ENCODE data around the gene EN2. TPM values are rescaled to one million over a fixed set of nuclear protein-coding genes. Genes with fewer than 3 reads are reported as not detected.

The EN2 gene
- total RNA-seq, 1 experiment from 2014 or later, result not detected

DNA sequence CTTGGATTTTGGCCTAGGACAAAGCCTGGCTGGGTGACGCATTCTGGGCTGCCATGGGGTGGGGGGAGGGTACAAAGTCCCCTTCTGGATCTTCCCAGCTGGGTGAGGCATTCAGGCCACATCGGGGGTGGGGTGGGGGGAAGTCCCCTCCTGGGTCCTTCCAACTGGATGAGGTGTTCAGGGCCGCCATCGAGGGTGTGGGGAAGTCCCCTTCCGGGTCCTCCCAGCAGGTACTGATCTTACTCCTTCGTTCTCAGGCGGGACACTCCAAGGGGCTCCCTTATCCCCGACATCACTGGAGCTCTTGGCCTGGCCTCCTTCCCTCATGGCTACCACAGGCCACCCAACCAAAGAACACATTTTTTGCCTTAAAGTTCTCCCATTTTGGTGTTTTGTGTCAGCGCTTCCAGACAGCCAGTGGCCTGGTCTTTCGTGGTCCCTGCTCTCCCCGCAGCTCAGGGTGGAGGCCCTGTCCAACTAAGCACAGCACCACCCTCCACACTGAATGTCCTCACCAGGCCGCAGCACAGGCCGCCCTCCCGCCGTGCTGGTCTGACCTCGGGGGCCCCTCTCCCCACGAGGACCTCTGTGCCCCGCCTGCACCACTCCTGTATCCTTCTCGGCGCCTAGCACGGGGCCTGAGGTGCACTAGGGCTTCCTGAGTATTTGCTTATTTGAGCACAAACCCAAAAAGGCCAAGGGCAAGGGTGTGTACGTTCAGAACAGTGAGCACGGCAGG lies 38.5 kb downstream of the EN2 start:
- H3K4me2 ChIP-seq, result no peak overlapping the region
- no peaks in the 10 kb centered on the region for H3K79me2 ChIP-seq (ENCODE audit: low read depth)
- no peaks in the 10 kb centered on the region for H3K9me2 ChIP-seq (ENCODE audit: insufficient read depth)
- no peak for DNase-seq
- H3K9me3 ChIP-seq (ENCODE audit: insufficient read depth, low read depth), result no peaks in the 10 kb centered on the region
- CTCF ChIA-PET, result no interaction called here
- no peaks in the 10 kb centered on the region for H3F3A ChIP-seq (ENCODE audit: insufficient read depth, low read depth)
- H3K4me3 ChIP-seq, result no peak overlapping the region
- intact Hi-C loops (cut with micrococcal nuclease; ENCODE audit: unreplicated experiment), result no loop called here
- TF ChIP-seq CTCF (conservative IDR thresholded peaks at IDR 0.05), result no peak
- no peak for TF ChIP-seq EZH2 (IDR thresholded peaks at IDR 0.05; ENCODE audit: low read depth)
- BruUV-seq (replicated peaks), result no TSS peak
- H4K20me1 ChIP-seq (ENCODE audit: insufficient read depth), result no peaks in the 10 kb centered on the region
- H3K27me3 ChIP-seq (ENCODE audit: insufficient read depth, low read depth), result peaks cover 99% of the 10 kb centered on the region
- H3K27ac ChIP-seq, result no peak overlapping the region
- POLR2A ChIA-PET (ENCODE audit: unreplicated experiment), result no interaction called here
- no peaks in the 10 kb centered on the region for H3K4me1 ChIP-seq (replicated peaks; ENCODE audit: insufficient read depth)
- no peaks in the 10 kb centered on the region for H3K36me3 ChIP-seq (ENCODE audit: low read depth)
- no peak overlapping the region for H2AFZ ChIP-seq

DNA sequence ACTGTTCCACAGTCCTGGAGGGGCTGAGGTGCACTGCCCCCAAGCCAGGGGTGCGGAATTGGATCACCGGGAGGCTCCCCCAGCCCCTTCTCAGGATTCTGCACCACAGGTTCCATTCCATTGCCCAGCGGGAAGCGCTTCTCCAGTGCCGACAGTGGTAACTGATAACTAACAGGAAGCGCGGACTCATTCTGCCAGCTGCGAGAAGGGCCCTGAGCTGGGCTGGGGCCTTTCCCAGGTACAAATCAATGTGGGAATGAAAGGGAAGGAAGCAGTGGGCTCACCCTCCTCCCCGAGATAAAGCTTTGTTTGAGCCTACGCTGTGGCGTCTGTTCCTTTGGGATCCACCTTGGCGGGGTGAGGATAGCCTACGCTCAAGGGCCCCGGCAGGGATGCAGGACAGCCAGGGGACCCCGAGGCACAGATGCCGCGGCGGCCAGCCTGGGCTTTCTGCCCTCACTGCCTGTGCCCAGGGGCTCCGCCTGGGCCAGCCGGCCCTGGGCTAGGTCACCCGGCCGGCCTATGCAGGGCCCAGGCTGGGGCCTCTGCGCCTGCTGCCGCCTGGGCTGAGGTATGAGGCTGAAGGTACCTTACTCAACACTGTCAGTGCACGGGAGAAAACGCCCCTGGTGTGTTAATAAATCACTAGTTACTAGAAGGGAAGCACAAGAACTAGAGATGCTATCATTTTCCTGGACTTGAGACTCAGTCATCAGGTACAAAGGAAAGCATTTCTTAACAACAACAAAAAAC lies 39.4 kb downstream of the EN2 start:
- no TSS peak for BruUV-seq (replicated peaks)
- Histone ChIP-seq H3K27ac (no peak overlapping the region), H3K4me3 (no peak overlapping the region), H3K4me2 (no peak overlapping the region), H3K79me2 (ENCODE audit: low read depth) (no peaks in the 10 kb centered on the region), H3K27me3 (ENCODE audit: insufficient read depth, low read depth) (peaks cover 99% of the 10 kb centered on the region), H4K20me1 (ENCODE audit: insufficient read depth) (no peaks in the 10 kb centered on the region), H3K36me3 (ENCODE audit: low read depth) (no peaks in the 10 kb centered on the region), H3F3A (ENCODE audit: insufficient read depth, low read depth) (no peaks in the 10 kb centered on the region), H3K4me1 (replicated peaks; ENCODE audit: insufficient read depth) (no peaks in the 10 kb centered on the region), H3K9me2 (ENCODE audit: insufficient read depth) (no peaks in the 10 kb centered on the region; the same call in 1 of the 2 replicates), H2AFZ (no peak overlapping the region), H3K9me3 (ENCODE audit: insufficient read depth, low read depth) (no peaks in the 10 kb centered on the region)
- no peak for DNase-seq
- ChIA-PET CTCF (no interaction called here), POLR2A (ENCODE audit: unreplicated experiment) (no interaction called here)
- TF ChIP-seq CTCF (conservative IDR thresholded peaks at IDR 0.05), result no peak
- TF ChIP-seq EZH2 (IDR thresholded peaks at IDR 0.05; ENCODE audit: low read depth), result no peak
- intact Hi-C loops (cut with micrococcal nuclease; ENCODE audit: unreplicated experiment), result no loop called here

DNA sequence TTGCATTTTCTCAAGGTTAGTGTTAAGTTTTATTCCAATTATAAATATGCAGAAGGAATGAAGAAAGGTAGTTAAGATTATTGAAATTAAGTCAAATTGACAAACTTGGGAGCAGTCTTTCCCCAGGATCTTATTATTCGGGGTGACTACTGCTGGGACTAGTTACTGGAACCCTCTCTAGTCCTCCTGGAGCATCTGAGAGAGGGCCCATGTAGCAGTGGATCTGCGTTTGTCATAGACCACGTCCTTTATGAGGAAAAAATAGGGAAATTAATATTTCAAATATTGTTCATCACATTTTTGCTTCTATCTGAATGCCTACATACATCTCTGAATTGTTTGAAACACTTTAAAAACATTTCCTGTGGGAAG lies 47.5 kb downstream of the EN2 start:
- intact Hi-C loops (cut with micrococcal nuclease; ENCODE audit: unreplicated experiment), result no loop called here
- Histone ChIP-seq H3K79me2 (ENCODE audit: low read depth) (no peaks in the 10 kb centered on the region), H3K4me2 (no peak overlapping the region), H3K27me3 (ENCODE audit: insufficient read depth, low read depth) (peaks cover 100% of the 10 kb centered on the region), H3K9me3 (ENCODE audit: insufficient read depth, low read depth) (no peaks in the 10 kb centered on the region), H3K36me3 (ENCODE audit: low read depth) (no peaks in the 10 kb centered on the region), H3K27ac (no peak overlapping the region), H3K9me2 (ENCODE audit: insufficient read depth) (no peaks in the 10 kb centered on the region; the same call in 1 of the 2 replicates), H3K4me3 (no peak overlapping the region), H3K4me1 (replicated peaks; ENCODE audit: insufficient read depth) (no peaks in the 10 kb centered on the region), H2AFZ (no peak overlapping the region), H4K20me1 (ENCODE audit: insufficient read depth) (no peaks in the 10 kb centered on the region), H3F3A (ENCODE audit: insufficient read depth, low read depth) (no peaks in the 10 kb centered on the region)
- ChIA-PET CTCF (no interaction called here), POLR2A (ENCODE audit: unreplicated experiment) (no interaction called here)
- no peak for DNase-seq
- BruUV-seq (replicated peaks), result no TSS peak
- TF ChIP-seq EZH2 (IDR thresholded peaks at IDR 0.05; ENCODE audit: low read depth) (no peak), CTCF (conservative IDR thresholded peaks at IDR 0.05) (no peak)
